GM10266 (cell line): ENCODE data around the gene CSK.

ENCODE experiments used
- DNase-seq: peaks from one replicate; pipeline ENCODE4 v3.0.0; 2012; ENCODE audit errors: extremely low spot score
- CTCF ChIP-seq: IDR thresholded peaks from 2 replicates; pipeline ENCODE4 v1.5.1; 2012; ENCODE audit warnings: mild to moderate bottlenecking, low read depth; ENCODE audit not compliant: control insufficient read depth, insufficient read depth; ENCODE audit errors: missing control alignments

CSK gene

GRCh38 chr15:74822233-74822632, 40.4 kb downstream of the CSK start:
- no peak for DNase-seq
- no peak for TF ChIP-seq CTCF

GRCh38 chr15:74823324-74823723, 41.4 kb downstream of the CSK start:
- no peak for TF ChIP-seq CTCF
- no peak for DNase-seq

- TF ChIP-seq CTCF: no peak
These were observed 43.1 kb downstream of the CSK start for GRCh38 chr15:74824976-74825375.

GRCh38 chr15:74825866-74826265, 44.0 kb downstream of the CSK start:
- TF ChIP-seq CTCF: no peak
- DNase-seq: no peak

More at GRCh38 chr15:74824976-74825375, 43.1 kb downstream of the CSK start:
- no peak for DNase-seq

- DNase-seq: peak; percentile 64
These were observed 44.5 kb downstream of the CSK start, which contains the start of gene CPLX3 for GRCh38 chr15:74826364-74826819. Gene CPLX3, plus strand, starts transcription at chr15:74826627. Its CDS starts 77 bp downstream, at chr15:74826704.

GRCh38 chr15:74826921-74827320, 45.0 kb downstream of the CSK start:
- no peak for DNase-seq
- TF ChIP-seq CTCF: no peak

More at GRCh38 chr15:74826364-74826819, 44.5 kb downstream of the CSK start, which contains the start of gene CPLX3:
- TF ChIP-seq CTCF: no peak

- no peak for TF ChIP-seq CTCF
- no peak for DNase-seq
These were observed 45.7 kb downstream of the CSK start for GRCh38 chr15:74827614-74828013.
